Stomach (tissue), 4 donors: ENCODE measurements around the gene XIRP1.
A peak's percentile ranks its signal among the peaks of the same experiment; 100 is the strongest.

ENCODE experiments used
- CTCF ChIP-seq, 7 experiments: fragments of 450-650 bp in 4 of 7; fragments of 200-600 bp in 3 of 7; sonication (generic) in 3 of 7; IDR thresholded peaks; one replicate each; pipeline ENCODE4 v1.5.1; 2016 to 2019; ENCODE audit warnings: antibody characterized with exemption in 7 of 7, control low read depth in 2 of 7, mild to moderate bottlenecking in 1 of 7
- EP300 ChIP-seq: sonication (generic); formaldehyde crosslinking; IDR thresholded peaks from one replicate; pipeline ENCODE4 v1.6.1; 2017; ENCODE audit warnings: antibody characterized with exemption
- POLR2A ChIP-seq, 4 donors: fragments of 450-650 bp; IDR thresholded peaks; one replicate each; pipeline ENCODE4 v1.6.1; 2016; ENCODE audit warnings: antibody characterized with exemption in 4 of 4, control low read depth in 2 of 4, mild to moderate bottlenecking in 1 of 4, moderate library complexity in 1 of 4

DNA sequence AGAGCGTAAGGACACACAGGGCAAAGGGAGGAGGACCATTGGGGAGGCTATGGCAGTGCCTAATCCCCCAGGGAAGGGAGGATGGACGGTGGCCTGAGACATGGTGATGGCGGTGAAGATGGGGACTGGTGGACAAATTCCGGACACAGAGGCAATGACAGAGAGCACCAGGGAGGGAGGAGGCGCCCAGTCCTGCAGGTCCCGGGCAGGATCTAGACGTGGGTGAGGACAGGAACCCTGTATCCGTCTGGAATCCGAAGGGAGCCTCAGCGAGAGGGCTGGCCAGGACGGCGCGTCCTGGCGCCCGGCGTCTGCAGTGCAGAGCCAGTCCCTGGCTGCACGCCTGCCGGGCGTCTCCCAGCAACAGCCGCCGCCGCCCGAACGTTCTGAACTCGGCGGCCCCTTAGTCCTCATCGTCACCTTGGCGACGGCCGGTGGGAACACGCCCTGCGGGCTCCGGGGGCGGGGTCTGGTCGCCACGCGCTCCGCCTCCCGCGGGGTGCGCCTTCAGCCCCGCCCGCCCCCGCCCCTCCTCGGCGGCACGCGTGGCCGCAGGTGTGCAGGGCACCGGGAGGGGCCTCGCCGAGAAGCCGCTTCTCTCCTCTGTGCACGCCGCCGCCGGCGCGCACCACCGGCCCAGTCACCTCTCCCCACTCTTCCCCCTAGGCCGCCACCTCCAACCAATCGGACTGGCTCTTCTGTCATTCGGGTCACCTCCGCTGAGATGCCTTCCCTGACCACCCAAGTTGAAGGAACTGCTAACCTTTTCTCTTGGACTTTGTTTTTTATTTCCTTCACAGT lies 11.6 kb downstream of the XIRP1 start:
- no peak for TF ChIP-seq POLR2A (IDR thresholded peaks at IDR 0.05)
- peak; percentile 33 for TF ChIP-seq EP300
- peak in 2 of 7 experiments; percentile 22 to 28 for TF ChIP-seq CTCF (IDR thresholded peaks at IDR 0.05)
